PC-9 (cell line): Measurements from ENCODE around the gene USP22.

Source experiments
- EZH2 ChIP-seq: fragments of 200-600 bp; sonication (generic); IDR thresholded peaks from 2 replicates; pipeline ENCODE4 v1.8.0; 2017; ENCODE audit warnings: antibody characterized with exemption, low read depth
- TF ChIP-seq, protein P1 (sequence below): fragments of 200-600 bp; sonication (generic); conservative IDR thresholded peaks from 2 replicates; pipeline ENCODE4 v1.6.1; 2017; ENCODE audit warnings: mixed run types, antibody characterized with exemption, mild to moderate bottlenecking, moderate library complexity

DNA sequence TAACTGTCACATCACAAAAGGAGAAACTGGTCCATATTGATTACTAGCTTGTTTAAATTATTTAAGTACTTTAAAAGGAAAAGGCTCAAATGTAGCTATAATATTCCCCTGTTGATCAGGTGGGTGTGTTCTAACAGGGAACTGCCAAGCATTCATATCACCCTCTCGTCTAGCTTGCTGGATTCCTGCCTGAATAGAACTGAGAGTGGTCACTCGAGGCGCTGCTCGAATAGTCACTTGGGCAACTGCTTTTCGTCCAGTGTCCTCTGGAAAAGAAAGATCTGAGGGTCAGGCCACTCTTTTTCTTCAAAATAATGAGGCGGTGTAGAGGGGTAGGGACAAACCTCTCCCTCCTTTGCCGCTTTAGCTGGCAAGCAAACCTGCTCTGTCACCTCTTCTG is 36.4 kb upstream of the USP22 start:
- TF ChIP-seq, protein P1, sequence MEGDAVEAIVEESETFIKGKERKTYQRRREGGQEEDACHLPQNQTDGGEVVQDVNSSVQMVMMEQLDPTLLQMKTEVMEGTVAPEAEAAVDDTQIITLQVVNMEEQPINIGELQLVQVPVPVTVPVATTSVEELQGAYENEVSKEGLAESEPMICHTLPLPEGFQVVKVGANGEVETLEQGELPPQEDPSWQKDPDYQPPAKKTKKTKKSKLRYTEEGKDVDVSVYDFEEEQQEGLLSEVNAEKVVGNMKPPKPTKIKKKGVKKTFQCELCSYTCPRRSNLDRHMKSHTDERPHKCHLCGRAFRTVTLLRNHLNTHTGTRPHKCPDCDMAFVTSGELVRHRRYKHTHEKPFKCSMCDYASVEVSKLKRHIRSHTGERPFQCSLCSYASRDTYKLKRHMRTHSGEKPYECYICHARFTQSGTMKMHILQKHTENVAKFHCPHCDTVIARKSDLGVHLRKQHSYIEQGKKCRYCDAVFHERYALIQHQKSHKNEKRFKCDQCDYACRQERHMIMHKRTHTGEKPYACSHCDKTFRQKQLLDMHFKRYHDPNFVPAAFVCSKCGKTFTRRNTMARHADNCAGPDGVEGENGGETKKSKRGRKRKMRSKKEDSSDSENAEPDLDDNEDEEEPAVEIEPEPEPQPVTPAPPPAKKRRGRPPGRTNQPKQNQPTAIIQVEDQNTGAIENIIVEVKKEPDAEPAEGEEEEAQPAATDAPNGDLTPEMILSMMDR, result no peak
- no peak for TF ChIP-seq EZH2
